OCI-M2 (cell line): Measurements from ENCODE around the gene THSD7B.
"Not testable (repeated sequence)": the region's sequence is repeated elsewhere in the genome, so short reads cannot be mapped to it uniquely, and the experiment has no call there.

ENCODE experiments used
- DNase-seq: peaks from one replicate; lab custom pipeline; 2025; ENCODE audit not compliant: unreplicated experiment; lab: John Stamatoyannopoulos, UW

The THSD7B gene

DNA sequence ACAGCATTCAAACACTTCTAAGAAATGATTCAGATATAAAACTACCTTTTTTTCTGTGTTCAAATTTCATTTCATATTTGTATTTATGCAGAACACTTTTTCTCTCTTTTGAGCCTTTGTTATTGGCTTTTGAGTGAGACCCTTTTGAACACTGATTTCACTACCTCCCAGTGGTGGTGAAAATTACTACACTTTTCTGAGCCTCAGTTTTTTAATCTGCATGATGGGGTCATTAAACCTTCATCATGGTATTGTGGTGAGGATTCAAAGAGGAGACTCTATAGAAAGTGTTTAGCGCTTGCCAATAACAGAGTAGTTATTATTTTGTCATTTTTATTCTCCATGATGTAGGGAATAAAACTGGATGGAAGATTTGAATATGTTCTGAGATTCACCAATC, 169.8 kb downstream of the THSD7B start:
- DNase-seq = no peak

GRCh38 chr2:136956050-136956449, 190.7 kb downstream of the THSD7B start:
- no peak for DNase-seq

GRCh38 chr2:136957044-136957443, 191.7 kb downstream of the THSD7B start:
- no peak for DNase-seq

- no peak for DNase-seq
Observed at GRCh38 chr2:136962105-136962725, 196.9 kb downstream of the THSD7B start.

- DNase-seq = no peak
Observed at GRCh38 chr2:136966485-136966884, 201.1 kb downstream of the THSD7B start.

- DNase-seq = no peak
Observed at GRCh38 chr2:136980303-136980702, 215.0 kb downstream of the THSD7B start.

- not testable (repeated sequence) for DNase-seq
Observed at GRCh38 chr2:136981689-136982088, 216.3 kb downstream of the THSD7B start.

DNA sequence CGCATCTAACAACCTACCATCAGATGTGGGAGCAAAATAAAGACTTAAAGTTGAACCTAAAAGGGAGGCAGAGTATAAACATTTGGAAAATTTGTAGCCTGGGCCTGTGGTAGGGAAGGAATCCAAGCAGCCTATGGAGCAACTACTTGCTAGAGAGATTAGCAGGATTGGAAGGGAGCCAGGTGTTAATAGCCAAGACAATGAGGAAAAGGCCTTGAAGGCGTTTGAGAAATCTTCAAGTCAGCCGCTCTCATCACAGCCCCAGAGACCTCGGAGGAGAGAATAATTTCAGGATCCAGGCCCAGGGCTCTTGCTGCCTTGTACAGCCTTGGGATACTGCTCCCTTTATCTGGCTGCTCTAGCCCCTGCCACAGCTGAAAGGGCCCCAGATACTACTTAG, 219.7 kb downstream of the THSD7B start:
- no peak for DNase-seq

DNA sequence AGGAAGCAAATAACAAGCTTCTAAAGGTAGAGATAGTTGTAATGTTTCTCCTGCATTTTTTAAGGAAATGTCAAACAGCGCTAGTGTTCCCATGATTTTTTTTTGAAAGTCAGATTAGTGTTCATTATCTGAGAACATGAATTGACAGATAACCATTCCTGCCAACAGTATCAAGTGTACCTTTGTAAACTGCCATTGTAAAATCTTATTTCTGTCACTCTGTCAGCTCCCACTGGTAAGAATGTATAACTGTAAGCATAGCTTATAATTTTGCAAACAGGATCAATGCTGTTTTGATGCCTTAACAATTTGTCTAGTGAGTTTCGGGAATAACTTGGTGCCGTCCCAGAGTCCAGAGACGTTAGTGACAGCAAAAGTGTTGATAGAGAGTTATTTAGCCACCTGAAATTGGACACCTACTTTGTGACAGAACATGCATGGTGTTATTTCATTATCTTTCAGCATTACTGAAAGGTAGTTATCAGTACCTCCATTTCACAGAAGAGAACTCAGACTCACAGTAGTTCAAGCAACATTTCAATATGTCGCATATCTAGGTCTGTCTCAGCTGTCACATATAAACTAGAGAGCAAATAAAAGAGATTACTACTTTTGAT, 221.4 kb downstream of the THSD7B start:
- DNase-seq = no peak

- DNase-seq = no peak
Observed at GRCh38 chr2:136990316-136990715, 225.0 kb downstream of the THSD7B start.

- DNase-seq = no peak
Observed at GRCh38 chr2:136994793-136995192, 229.4 kb downstream of the THSD7B start.

DNA sequence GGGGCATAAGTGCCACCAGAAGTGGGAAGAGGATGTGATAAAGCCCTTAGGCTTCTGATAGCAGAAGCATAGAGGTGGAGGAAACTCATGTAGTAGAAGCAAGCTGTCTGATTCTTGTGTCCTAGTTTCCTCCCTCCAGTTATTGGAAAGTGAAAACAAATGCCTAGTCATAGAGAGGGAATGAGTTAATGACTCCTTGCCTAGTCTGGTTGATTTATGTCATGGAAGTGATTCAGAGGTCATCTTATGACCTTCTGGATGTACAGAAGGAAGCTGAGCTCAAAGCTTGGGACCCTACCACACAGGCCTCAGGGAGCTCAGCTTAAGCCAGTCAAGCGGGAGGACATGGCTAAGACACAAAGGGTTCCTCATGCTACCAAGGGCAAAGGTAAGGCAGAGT, 232.2 kb downstream of the THSD7B start:
- no peak for DNase-seq

DNA sequence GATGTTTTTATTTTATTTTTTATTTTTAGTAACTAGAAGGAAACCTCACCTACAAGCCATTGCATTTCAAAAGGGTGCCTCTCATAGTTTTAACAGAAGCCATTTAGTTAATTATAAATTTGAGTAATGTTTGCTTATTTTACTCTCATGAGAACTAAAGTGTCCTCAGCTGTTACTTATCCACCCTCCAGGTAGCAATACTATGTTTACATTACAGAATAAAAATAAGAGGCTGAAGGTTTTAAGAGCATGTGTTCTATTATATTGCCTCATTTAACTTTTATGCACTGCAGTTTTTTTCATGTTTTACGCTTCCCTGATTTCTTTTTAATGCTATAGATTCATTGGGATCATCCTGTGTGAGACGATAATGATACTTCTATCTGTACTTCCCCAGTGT, 235.5 kb downstream of the THSD7B start:
- DNase-seq = no peak

DNA sequence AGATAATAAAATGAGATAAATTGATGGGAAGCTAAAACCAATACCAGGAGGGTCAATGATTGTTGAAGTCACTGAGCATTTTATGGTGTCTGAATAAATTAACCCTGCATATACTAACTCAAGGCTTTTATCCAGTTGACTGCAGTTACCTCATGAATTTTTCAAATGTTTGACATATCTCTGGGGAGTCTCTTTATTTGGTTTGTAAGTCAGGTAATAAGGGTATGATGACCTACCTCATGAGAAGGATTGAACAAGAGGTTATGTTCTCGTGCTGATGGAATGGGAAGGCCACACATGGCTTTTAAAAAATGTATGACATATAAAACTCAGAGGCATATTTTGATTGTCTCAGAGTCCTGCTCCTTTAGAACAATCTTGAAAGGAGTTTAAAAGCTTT, 237.6 kb downstream of the THSD7B start:
- DNase-seq = no peak

- no peak for DNase-seq
Observed at GRCh38 chr2:137005210-137005609, 239.9 kb downstream of the THSD7B start.

- no peak for DNase-seq
Observed at GRCh38 chr2:137007938-137008337, 242.6 kb downstream of the THSD7B start.

- no peak for DNase-seq
Observed at GRCh38 chr2:137009953-137010352, 244.6 kb downstream of the THSD7B start.

GRCh38 chr2:137020452-137021196, 255.3 kb downstream of the THSD7B start:
- no peak for DNase-seq

DNA sequence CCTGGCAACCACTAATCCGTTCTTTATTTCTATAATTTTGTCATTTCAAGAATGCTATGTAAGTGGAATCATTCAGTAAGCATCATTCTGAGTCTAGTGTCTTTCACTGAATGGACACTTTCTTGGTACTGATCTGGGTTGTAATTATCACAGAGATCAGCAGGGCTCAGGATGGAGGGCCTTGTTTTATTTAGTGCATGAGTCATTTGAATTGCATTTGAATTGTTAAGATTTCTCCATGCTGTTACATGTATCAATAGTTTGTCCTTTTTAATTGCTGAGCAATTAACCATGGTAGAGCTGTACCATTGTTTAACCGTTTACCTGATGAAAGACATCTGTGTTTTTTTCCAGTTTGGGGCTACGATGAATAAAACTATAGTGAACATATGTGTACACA, 256.4 kb downstream of the THSD7B start:
- DNase-seq = no peak

GRCh38 chr2:137023205-137023604, 257.9 kb downstream of the THSD7B start:
- no peak for DNase-seq

- no peak for DNase-seq
Observed at GRCh38 chr2:137031731-137032130, 266.4 kb downstream of the THSD7B start.

DNA sequence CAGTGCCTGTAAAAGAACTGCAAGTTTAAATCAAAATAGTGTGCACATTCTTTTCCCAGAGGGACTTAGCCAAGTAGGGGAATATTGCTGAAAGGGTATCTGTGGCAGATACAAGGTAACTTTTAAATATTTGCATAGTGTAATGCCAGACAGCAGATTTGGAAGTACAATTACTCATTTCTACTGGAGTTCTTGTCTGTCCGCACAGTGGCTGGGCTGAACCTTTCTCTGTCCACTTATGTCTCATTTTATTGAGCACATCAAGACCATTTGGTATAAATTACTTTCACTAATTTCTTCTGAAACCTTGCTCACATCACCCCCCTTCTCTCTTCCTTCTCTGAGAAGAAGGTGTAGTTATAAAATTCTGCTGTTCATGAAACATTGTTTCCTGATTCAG, 271.3 kb downstream of the THSD7B start:
- no peak for DNase-seq
